Ovary (tissue), 9 donors: ENCODE results near the gene COX8C. TPM values are rescaled to one million over a fixed set of nuclear protein-coding genes. Genes with fewer than 3 reads are reported as not detected.

ENCODE experiments used
- DNase-seq, 5 donors: peaks; one replicate each; pipeline ENCODE4 v3.0.0-alpha.2; 2019 to 2020
- H3K27ac ChIP-seq, 2 donors: fragments of 200-600 bp; one replicate each; pipeline versions ENCODE4 v1.5.1 to v1.8.0; 2019 to 2022
- H3K27me3 ChIP-seq: fragments of 200-600 bp; one replicate; pipeline ENCODE4 v1.8.0; 2022
- H3K36me3 ChIP-seq: fragments of 200-600 bp; sonication (generic); one replicate; pipeline ENCODE4 v1.5.1; 2019
- H3K4me1 ChIP-seq: one replicate; pipeline ENCODE4 v1.8.1; 2013; ENCODE audit warnings: mild to moderate bottlenecking, moderate library complexity; ENCODE audit not compliant: insufficient read depth
- H3K4me3 ChIP-seq: fragments of 200-600 bp; sonication (generic); one replicate; pipeline ENCODE4 v1.5.1; 2017
- H3K9me3 ChIP-seq, 2 donors: fragments of 200-600 bp in 1 of 2; sonication (generic) in 1 of 2; one replicate each; pipeline versions ENCODE4 v1.5.1 to v1.8.1; 2013 to 2019; ENCODE audit warnings: mild to moderate bottlenecking in 1 of 2, moderate library complexity in 1 of 2
- CTCF ChIP-seq, 3 donors: fragments of 450-650 bp in 2 of 3; fragments of 200-600 bp in 1 of 3; IDR thresholded peaks; one replicate each; pipeline versions ENCODE4 v1.5.1 to v1.8.0; 2016 to 2022; ENCODE audit warnings: antibody characterized with exemption in 3 of 3, mild to moderate bottlenecking in 1 of 3
- EP300 ChIP-seq: sonication (generic); formaldehyde crosslinking; IDR thresholded peaks from one replicate; pipeline ENCODE4 v1.6.1; 2017; ENCODE audit warnings: antibody characterized with exemption
- POLR2A ChIP-seq: fragments of 450-650 bp; IDR thresholded peaks from one replicate; pipeline ENCODE4 v1.6.1; 2017; ENCODE audit warnings: antibody characterized with exemption, mild to moderate bottlenecking, moderate library complexity
- WGBS, 3 donors: extraction: QIAGEN DNeasy Blood & Tissue Kit in 1 of 3; methylation state at CpG; one replicate each; pipeline versions ENCODE4 v1.1.5 to v1.1.7; 2013 to 2017; 5-methylcytosine and 5-hydroxymethylcytosine counted together
- intact Hi-C, 4 donors: fragments of 100-400 bp; cut with DNase I; formaldehyde crosslinking; loops; one replicate each; pipeline versions ENCODE4 v1.11.0 to v1.15.1; 2022 to 2023
- polyA plus RNA-seq, 2 donors: library from polyadenylated mRNA; stranded (reverse); fragments of 200-250 nt in 1 of 2; fragments of 350-450 nt in 1 of 2; fragmentation: Illumina TruSeq in 1 of 2; extraction: RNeasy Lipid Tissue Mini Kit (QIAGEN cat#74804) in 1 of 2; gene quantifications; one replicate each; pipeline ENCODE4 v1.2.3, GENCODE V29; 2013 to 2014
- total RNA-seq, 7 donors: library from RNA; depleted of rRNA in 2 of 7; stranded (reverse); fragments of >200 nt in 2 of 7; fragmentation: NEBNext Ultra II Directional in 3 of 7; extraction: Animal tissue kit (Norgen Biotek cat#: 25700) in 3 of 7; gene quantifications; one replicate each; pipeline versions ENCODE4 v1.1.0 to v1.2.4, GENCODE V29; 2016 to 2023
- donor health status: DM: no; HTN: no; CAD: no; lungs with moderate emphysema.
- donor health status: DM: no; HTN: no; CAD: no.
- donor health status: Bipolar disorder and iron deficiency.
- donor health status: DM: yes; HTN: yes; CAD: no.
- donor health status: DM: no; HTN: no; CAD: no.
- donor health status: DM: yes; HTN: yes; CAD: no.

The COX8C gene
- total and polyA plus RNA-seq, 9 donors, result 0.51 TPM; not detected in 8

DNA sequence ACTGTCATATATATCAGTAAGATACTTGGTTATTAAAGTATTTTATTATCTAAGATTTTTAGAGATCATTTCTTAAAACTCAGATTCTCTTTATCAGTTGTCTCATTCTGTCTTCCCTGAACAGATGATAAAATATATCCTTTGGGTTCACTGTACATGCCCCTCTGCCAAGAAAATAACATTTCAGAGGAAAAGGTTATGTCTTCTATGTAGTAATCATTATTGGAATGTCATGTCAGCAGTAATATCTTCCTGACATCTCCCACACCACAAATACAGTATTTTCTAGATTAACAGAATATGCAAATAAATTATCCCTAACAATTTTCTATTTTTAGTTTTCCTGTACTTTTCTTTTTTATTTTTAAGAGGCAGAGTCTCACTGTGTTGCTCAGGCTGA lies 40.2 kb upstream of the COX8C start:
- H3K4me3 ChIP-seq, result no peak overlapping the region
- intact Hi-C loops, result no loop called here
- H3K9me3 ChIP-seq, result no peaks in the 10 kb centered on the region
- TF ChIP-seq CTCF (IDR thresholded peaks at IDR 0.05) (no peak), EP300 (no peak), POLR2A (no peak)
- H3K36me3 ChIP-seq, result no peaks in the 10 kb centered on the region
- H3K4me1 ChIP-seq, result peaks cover 8% of the 10 kb centered on the region
- H3K27me3 ChIP-seq, result no peaks in the 10 kb centered on the region
- no peak overlapping the region for H3K27ac ChIP-seq
- DNase-seq, result no peak

DNA sequence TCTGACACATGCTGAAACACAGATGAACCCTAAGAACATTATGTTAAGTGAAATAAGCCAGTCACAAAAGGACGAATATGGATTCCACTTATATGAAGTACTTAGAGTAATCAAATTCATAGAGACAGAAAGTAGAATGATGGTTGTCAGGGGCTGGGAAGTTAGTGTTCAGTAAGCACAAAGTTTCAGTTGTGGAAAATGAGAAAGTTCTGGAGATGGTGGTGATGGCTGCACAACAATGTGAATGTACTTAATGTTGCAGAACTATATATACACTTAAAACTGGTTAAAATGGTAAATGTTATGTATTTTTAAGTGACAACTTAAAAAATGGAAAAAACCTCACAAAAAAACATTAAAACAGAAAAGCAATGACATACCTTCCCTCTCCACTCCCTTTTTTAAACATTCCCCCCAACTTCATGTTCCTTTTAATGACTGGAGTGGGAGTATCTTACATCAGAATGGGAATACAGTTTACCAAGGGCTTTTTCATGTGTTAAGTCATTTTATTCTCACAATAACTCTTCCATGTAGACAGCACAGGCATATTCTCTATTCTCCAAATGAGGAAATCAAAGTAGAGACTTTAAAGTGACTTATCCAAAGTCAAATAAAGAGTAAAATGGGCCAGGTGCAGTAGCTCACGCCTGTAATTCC lies 38.2 kb upstream of the COX8C start:
- H3K9me3 ChIP-seq, result no peaks in the 10 kb centered on the region
- 91 to 98% (median 91%) methylated on average over 2 of the region's 2 CpGs for WGBS, 3 donors
- H3K36me3 ChIP-seq, result no peaks in the 10 kb centered on the region
- H3K4me3 ChIP-seq, result no peak overlapping the region
- peaks cover 6% of the 10 kb centered on the region for H3K4me1 ChIP-seq
- DNase-seq, result no peak
- TF ChIP-seq POLR2A (no peak), EP300 (no peak), CTCF (IDR thresholded peaks at IDR 0.05) (no peak)
- no peaks in the 10 kb centered on the region for H3K27me3 ChIP-seq
- intact Hi-C loops, result no loop called here
- H3K27ac ChIP-seq, result no peak overlapping the region

DNA sequence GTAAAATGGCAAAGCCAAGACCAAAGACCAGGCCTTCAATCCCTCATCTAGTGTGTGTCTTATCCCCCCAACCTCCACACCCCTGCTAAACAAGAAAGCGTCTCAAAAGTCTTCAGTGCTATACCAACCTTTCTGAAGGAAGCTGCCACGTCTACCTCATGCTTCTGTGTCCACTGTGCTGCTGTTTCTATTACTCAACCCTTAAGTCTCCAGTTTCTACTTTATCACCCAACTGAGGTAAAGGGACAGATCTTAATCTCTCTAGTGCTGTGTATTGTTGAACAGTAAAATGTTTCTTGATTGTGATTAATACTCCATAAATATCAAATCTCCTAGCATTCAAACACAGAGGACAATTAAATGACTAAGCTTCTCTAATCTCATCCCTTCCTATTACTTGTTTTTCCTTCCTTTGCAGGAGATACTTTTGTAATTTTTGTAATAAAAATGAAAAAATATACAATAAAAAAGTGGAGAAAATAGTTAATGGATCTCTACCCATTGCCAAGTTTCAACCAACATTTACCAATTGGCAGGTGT lies 37.5 kb upstream of the COX8C start:
- Histone ChIP-seq H3K27ac (no peak overlapping the region), H3K36me3 (no peaks in the 10 kb centered on the region), H3K9me3 (no peaks in the 10 kb centered on the region), H3K27me3 (no peaks in the 10 kb centered on the region), H3K4me3 (no peak overlapping the region), H3K4me1 (peaks cover 6% of the 10 kb centered on the region)
- intact Hi-C loops, result no loop called here
- TF ChIP-seq POLR2A, result no peak
- no peak for TF ChIP-seq EP300
- no peak for TF ChIP-seq CTCF (IDR thresholded peaks at IDR 0.05)
- WGBS, 3 donors, result 94 to 97% (median 95%) methylated on average over 2 of the region's 2 CpGs
- DNase-seq, result no peak

- Histone ChIP-seq H3K4me3 (no peak overlapping the region), H3K9me3 (no peaks in the 10 kb centered on the region), H3K27me3 (no peaks in the 10 kb centered on the region), H3K36me3 (no peaks in the 10 kb centered on the region), H3K27ac (no peak overlapping the region), H3K4me1 (peaks cover 6% of the 10 kb centered on the region)
- no peak for DNase-seq
- intact Hi-C loops, result no loop called here
- TF ChIP-seq EP300 (no peak), CTCF (IDR thresholded peaks at IDR 0.05) (no peak), POLR2A (no peak)
- 88 to 92% (median 90%) methylated on average over 1 of the region's 1 CpG for WGBS, 3 donors
Measured at GRCh38 chr14:93311082-93311481, 35.9 kb upstream of the COX8C start.
